ELR (cell line): ENCODE data around the gene CARD19.
"Not testable (repeated sequence)": the region's sequence is repeated elsewhere in the genome, so short reads cannot be mapped to it uniquely, and the experiment has no call there.

ENCODE experiments used
- DNase-seq: peaks from one replicate; pipeline ENCODE4 v3.0.0-alpha.2; 2015; ENCODE audit warnings: low read depth

Gene CARD19

DNA sequence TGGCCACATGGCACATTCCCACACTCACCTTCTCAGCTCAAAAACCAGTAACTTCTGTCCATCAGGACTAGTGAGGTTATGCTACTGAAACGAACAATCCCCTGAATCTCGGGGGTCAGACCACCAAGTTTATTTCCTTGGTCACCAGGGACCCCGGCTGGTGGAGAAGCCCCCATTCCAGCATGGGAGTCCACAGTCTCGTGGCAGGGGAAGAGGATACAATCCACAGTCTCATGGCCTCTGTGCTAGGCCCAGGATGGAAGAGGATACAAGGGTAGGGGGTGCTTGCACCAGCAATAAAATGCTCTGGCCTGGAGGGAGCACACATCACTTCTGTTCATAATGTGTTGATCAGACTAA, 7.4 kb upstream of the CARD19 start:
- no peak for DNase-seq

DNA sequence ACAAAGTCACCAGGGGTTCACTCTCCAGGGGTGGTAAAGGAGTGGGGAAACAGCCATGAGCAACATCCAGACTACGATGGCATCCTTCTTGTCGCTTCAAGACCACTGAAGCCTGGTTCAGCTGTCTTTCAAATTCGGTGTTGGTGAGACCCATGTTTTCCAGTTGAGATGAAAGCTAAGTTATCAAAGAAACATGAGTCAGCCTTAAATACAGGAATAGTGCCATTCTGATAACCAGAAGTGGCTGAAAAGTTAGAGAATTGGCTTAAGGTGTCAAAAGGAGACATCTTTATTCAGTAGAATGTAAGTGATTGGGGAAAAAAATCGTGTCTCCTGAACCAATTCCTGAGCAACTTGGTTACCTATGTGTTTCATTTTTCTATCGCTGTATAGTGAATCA, 7.0 kb upstream of the CARD19 start:
- DNase-seq: no peak

DNA sequence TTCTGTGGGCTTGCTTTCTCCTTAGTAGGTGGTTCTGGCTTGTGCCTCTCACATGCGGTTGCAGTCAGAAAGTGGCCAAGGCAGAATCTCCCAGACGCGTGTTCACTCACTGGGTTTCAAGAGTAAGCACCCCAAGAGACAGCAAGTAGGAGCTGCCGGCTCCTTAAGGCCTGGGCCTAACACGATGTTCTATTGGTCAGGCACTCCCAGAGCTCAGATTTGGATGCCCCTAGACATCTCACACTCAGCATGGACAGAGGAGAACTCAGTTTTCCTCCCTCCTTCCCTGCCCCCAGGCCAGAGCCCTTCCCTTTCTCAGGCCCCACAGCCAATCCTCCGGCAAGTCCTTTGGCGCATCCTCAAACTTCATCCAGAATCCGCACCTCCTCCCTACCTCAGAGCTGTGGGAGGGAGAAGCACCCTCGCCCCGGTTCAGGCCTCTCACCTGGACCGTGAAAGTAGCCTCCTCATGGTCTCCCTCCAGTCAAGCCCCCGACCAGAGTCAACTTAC, 6.5 kb upstream of the CARD19 start:
- DNase-seq: no peak

DNA sequence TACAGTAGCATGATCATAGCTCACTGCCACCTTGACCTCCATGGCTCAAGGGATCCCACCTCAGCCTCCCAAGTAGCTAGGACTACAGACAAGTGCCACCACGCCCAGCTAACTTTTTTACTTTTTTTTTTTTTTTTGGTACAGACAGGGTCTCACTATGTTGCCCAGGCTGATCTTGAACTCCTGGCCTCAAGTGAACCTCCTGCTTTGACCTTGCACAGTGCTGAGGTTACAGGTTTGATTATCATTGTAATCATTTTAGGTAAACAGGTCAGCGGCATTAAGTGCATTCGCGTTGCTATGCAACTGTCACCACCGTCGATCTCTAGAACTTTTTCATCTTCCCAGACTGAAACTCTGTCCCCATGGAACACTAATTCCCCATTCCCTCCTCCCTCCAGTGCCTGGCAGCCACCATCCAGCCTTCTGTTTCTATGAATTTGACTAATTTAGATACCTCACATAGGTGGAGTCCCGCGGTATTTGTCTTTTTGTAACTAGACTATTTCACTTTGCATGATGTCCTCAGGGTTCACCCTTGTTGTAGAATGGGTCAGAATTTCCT, 5.8 kb upstream of the CARD19 start:
- DNase-seq: no peak

DNA sequence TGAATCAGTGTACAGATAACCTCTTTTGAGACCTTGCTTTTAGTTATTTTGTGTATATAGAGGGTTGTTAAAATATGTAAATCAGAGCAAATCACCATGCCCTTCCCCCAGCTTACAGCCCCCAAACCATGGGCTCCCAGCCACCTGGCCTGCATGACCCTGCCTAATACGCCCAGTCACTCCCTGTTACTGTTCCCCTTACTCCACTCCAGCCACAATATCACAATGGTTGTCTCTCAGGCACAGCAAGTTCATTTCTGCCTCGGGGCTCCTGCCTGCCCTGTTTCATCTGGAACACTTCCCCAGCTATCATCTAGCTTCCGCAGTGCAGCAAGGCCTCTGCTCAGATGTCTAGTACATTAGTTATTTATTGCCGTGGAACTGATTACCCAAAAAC, 5.0 kb upstream of the CARD19 start:
- no peak for DNase-seq

DNA sequence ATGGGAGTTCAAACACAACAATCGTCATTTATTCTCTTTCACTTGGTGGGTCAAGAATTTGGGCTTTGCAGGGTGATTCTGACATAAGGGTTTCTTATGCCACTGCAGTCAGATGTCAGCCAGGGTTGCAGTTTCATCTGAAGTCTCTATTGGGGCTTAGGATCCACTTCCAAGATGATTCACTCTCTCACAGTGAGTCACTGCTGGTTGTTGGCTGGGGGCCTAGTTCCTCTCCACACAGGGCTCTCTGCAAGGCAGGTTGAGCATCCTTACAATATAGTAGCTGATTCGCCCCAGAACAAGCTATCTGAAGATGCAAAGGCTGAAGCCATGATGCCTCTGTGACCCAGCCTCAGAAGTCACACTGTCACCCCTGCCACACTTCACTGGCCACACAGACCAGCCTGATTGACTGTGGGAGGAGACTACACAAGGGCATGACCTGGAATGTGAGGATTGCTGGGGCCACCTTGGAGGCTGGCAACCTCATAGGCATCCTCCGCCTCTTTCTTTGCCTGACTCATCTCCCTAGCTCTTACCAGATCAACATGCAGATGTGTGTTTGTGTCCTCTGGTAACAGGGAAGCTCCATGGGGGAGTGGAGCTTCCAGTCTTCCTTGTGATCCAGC, 4.5 kb upstream of the CARD19 start:
- peak; percentile 91 for DNase-seq

DNA sequence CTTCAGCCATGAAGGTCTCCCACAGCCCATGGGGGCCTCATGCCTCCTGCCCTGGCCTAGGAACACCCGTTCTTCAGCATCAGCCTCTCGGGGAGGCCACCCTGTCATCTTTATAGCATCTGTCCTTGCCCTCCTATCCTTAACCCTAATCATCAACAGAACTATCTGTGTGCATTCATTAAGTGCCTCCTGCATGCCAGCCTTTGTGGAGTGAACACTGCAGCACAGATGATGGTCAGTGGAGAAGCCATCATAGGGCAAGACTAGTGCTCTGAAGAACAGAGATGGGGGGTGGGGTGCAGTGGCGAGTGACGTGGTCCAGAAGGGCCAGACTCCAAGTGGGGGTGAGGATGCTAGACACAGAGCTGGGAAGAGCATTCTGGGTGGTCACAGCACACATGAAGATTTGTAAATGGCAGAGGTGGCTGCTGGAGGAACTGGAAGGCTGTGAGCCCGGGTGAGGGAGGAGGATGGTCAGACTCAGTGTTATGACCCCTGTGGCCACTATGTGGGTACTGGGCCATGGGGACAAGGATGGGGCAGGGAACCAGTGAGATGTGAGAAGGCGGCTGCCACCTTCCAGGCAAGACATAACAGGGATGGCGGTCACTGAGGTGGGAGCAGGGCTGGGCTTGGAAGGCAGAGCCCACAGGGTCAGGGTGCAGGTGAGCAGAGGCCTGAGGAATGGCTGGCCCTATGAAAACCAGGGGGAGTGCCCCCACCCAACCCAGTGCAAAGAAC, 3.6 kb upstream of the CARD19 start:
- DNase-seq: no peak

DNA sequence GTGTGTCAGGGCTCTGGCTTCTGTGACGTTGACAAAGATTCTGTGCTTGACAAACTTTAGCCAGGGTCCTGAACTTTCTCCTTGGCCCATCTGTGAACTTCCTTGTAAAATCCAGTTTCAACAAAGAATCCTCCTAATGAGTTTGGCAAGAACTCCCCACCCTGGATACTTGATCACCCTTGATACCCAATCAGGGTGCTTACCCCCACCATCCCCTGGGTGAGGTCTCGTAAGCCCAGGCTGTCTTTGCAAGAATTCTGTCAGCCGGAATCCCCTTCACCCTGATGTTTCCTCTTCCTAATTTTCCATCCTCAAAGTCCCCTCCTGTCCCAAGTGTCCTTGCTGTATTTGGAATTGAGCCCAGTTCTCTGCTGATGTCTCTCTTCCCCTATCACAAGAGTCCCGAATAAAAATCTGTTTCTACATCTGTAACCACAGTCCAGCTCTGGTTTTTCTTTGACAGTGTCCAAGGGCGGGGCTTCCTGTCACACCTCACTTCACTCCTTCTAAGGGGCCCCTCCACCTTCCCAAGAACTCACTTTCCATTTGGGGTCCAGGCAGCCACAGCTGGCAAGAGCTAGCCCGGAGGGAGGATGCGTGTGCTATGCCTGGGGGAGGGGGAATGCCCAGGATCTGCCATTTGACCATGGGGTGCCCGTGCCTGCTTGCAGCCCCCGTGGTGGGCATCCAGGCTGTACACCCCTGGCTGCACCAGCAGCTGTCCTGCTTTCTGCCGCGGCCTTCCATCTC, 2.7 kb upstream of the CARD19 start:
- DNase-seq: no peak

DNA sequence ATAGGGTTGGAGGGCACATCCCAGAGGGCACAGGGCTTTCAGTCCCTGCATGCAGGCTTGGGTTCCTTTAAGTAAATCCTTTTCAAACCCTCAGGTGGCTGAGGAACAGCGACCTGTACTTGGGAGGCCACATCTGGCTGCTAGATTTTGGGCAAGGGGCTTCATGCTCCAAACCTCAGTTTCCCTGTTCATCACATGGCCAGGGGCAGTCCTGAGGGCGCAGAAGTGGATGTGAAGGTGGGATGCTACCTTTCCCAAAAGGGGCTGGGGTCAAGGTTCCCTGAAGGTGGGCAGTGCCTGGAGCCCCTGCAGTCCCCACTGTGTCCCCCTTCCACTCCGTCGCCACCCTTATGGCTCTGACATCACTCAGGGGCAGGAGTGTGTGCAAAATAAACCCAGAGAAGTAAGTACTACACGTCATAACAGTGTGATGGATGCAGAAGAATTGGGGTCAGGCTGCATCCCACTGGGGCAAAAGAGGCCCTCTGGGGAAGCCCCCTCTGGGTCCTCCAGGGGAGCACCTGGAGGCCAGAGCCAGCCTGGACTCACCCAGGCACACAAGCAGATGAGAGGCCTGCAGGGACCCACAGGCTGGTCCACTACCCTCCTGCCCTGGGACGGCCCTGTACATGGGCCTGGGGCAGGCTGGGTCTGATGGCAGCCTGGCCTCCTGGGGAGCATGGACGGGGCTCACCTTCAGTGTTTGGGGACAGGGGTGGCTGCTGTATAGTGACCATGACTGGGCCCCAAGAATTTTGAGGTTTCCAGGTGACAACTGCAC, 1.9 kb upstream of the CARD19 start:
- DNase-seq: no peak

DNA sequence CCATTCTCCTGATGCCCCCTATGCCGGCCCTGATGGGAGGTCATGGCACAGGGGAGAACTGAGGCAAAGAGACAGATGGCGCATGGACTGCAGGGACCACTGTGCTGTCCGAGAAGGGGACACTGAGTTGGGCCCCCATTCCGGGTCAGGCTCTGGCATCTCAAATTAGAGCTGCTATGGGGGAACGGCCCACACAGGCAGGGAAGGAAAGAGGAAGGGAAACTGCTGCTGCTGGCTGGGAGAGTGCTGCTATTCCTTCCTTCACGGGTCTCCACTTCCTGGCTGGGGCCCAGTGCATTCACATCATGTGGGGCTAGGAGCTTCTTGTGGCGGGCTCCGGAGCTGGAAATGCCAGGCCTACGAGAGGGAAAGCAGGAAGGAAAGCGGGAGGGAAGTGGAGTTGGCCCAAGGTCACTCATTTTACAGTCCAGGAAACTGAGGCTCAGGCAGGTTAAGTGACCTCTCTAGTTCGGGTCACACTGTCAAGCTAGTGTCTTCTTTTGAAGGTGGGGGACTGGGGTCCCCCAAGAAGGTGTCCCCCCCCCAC, 1.3 kb upstream of the CARD19 start:
- no peak for DNase-seq

DNA sequence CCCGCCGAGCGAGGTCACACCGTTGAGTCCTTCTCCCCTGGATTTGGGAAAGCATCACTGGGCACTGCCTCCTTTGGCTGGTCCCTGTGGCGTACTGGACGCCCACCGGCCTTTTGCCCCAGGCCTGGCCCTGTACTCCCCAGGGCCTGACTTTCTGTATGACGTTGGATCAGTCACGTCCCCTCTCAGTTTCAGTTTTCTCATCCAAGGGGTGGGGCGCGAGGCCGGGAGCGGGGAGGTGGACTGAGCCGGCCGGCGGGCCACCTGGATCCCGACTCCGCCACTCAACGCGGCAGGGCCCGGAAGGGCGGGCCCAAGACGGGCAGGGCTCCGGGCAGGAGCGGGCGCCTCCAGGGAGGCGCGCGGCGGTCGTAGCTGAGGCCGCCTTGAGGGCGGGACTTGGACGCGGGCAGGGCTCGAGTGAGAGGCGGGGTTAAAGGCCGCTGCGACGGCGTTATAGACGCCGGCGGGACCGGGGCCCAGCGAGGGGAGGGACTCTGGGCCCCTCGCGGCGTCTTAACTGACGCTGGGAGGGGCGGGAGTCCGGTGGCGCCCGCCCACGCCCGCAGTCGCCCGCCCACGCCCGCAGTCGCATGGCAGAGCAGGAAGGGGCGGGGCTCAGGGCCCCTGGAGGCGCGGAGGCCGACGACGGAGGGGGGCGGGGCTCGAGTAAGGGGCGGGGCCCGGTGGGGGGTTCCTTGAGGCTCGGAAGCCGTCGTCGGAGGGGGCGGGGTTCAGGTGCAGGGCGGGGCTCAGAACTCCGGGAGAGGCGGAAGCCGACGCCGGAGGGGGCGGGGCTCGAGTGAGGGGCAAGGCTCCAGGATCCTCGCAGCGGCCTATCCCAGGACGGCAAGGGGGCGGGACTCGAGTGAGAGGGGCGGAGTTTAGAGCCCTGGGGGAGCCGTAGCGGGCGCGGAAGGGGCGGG, 549 bp upstream of the CARD19 start:
- peak; percentile 98 for DNase-seq

DNA sequence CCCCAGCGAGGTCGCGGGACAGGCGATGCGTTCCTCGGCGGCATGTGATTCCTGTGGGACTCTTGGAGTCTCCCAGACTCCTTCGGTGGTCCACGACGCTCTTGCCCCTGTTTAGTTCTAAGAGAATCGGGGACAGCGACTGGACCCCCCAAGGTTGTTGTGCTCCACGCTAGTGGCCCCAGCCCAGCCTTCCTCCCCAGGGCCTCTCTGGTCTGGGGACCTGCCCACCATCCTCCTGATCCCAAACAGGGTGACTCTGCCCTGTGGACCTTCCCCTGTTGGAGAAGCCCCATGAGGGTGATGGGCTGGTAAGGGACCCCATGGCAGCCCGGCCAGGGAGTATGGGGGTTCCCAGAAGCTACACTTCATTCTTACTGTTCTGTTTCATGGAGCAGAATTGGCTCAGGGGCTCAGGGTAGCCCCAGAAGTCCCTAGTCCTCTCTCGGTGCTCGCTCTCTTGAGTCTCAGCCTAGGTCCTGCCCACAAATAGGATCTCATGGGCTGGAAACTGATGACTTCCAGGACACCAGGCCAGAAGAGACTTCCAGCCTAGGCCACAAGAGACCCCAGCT, 880 bp downstream of the CARD19 start:
- no peak for DNase-seq

DNA sequence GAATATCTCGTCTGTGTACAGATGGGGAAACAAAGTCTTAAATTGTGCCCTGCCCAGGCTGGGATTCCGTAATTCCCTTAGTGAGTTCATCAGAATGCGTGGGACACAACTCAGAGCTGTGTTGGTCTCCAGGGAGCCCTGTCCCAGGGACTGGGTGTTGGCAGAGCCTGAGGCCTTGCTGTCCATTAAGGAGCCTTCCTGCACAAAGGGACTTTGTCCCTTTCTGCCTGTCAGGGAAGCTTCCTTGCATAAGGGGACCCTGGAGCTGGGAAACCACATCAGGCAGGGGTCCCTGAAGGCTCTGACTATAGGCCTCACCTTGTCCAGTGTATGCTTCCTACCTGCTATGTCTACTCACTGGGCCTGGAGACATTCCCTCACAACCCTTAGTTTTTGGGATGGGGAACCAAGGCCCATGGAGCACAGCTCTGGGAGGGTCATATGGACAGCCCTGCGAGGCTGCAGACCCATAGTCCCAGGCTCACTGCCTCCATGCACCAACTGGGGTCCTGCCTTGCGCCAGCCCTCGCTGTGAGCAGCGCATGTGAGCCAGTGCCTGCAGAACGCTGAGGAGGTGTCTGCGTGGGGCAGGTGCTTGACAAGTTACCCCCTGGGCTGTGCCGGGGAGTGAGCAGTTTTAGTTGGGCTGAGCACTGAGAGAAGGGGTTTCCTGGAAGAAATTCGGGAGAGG, 1.6 kb downstream of the CARD19 start:
- DNase-seq: peak; percentile 26

DNA sequence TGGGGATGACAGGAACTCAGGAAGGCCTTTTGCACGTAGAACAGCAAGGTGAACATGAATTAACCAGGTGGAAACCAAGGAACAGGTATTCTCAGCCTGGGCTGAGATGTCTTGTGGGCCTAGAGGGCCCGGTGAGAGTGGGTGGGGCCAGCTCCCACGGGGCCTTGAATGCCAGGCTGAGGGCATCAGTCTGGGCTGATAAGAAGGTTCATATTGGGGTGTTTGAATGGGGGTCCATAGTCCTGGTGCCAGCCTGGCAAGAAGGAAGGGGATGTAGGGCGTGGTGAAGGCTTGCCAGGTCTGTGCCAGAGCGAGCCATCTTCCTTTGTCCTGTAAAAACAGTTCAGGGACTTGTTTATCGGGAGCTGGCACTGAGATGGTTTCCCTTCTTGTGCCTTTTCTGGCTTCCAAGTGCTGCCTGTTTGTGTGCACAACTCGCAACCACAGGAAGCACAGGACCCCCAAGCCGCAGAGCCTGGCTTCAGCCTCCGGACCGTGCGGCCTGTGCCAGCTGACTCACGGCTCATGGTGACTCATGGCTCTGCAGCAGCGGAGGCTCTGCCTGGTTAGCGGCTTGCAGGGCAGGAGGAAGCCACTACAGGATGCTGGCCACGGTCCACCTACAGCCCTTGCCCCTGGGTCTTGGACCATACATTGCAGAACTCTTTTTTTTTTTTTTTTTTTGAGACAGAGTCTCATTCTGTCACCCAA, 2.4 kb downstream of the CARD19 start:
- peak; percentile 98 for DNase-seq

DNA sequence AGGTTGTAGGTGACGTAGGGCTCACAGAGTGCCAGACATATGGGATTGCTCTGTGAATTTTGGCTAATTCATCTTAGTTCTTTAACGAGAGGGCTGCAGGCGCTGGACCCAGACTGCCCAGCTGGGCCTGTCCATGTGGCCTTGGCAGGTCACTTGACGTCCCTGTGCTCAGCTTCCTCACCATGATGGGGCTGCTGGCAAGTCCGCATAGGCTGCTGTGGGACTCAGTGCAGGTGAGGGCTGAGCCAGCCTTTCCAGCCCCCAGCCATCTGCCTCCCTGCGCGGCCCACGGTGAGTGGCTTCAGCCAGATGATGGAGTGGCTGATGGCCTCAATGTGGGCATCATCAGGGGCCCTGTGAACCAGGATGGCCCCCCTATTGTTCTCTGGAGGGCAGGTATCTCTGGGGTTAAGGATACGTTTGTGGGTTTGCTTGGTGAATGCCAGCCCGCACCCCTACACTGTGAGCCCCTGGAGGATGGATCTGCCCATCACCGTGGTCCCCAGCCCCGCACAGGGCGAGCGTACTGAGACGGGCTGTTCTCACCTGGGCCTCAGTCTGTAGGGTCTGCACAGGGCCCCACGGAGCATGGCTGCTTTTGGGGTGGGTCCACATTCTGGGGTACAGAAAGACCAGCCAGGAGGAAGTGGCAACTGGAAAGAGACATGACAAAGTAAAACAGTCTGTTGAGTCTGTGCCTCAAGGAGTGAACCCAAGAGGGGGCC, 3.7 kb downstream of the CARD19 start:
- DNase-seq: no peak

DNA sequence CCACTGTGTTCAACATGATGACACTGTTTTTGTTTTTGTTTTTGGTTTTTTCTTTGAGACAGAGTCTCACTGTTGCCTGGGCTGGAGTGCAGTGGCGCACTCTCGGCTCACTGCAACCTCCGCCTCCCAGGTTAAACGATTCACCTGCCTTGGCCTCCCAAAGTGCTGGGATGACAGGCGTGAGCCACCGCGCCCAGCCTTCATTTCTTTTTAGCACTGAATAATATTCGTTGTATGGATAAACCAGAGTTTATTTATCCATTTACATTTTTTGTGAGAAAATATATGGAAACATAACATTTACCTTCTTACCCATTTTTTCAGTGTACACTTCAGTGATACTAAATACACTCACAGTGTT, 4.2 kb downstream of the CARD19 start:
- DNase-seq: no peak

DNA sequence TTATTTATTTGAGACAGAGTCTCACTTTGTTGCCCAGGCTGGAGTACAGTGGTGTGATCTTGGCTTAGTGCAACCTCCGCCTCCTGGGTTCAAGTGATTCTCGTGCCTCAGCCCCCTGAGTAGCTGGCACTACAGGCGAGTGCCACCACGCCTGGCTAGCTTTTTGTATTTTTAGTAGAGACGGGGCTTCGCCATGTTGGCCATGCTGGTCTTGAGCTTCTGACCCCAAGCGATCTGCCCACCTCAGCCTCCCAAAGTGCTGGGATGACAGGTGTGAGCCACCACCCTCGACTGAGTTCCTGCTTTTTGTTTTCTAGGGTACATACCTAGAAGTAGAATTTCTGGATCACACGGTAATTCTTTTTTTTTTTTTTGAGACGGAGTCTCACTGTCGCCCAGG, 5.1 kb downstream of the CARD19 start:
- not testable (repeated sequence) for DNase-seq

DNA sequence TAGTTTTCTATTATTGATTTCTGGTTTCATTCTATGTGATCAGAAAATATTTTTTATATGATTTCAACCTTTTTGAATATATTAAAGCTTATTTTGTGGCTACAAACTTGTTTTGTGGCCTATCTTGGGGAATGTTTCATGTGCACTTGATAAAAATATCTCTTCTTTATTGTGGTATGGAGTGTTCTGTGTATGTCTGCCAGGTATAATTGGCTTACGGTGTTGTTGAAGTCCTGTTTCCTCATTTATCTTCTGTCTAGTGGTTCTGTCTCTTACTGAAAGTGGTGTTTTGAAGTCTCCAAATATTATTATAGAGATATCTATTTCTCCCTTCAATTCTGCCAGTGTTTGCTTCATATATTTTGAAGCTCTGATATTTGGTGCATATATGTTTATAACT, 9.6 kb downstream of the CARD19 start:
- no peak for DNase-seq
